Tibial artery (tissue), 4 donors: Measurements from ENCODE around the gene CHIA.

Experiments used
- DNase-seq, 2 donors: peaks; one replicate each; pipeline ENCODE4 v3.0.0-alpha.2; 2019
- H3K27ac ChIP-seq, 2 donors: fragments of 200-600 bp; sonication (generic) in 1 of 2; 1 replicate in 1 of 2; 2 replicates in 1 of 2; pipeline ENCODE4 v1.5.1; 2018 to 2019; ENCODE audit warnings: mild to moderate bottlenecking in 1 of 2
- H3K27me3 ChIP-seq, 2 donors: fragments of 200-600 bp; sonication (generic) in 1 of 2; one replicate each; pipeline versions ENCODE4 v1.5.1 to v1.6.0; 2016 to 2019
- H3K36me3 ChIP-seq, 3 donors: fragments of 200-600 bp; sonication (generic) in 2 of 3; one replicate each; pipeline ENCODE4 v1.5.1; 2016 to 2019; ENCODE audit warnings: mild to moderate bottlenecking in 2 of 3
- H3K4me1 ChIP-seq, 4 donors: fragments of 200-600 bp; sonication (generic) in 2 of 4; 1 replicate in 3 of 4; 2 replicates in 1 of 4; pipeline ENCODE4 v1.5.1; 2016 to 2019
- H3K4me3 ChIP-seq, 2 donors: fragments of 200-600 bp; sonication (generic) in 1 of 2; 1 replicate in 1 of 2; 2 replicates in 1 of 2; pipeline ENCODE4 v1.5.1; 2018 to 2019; ENCODE audit warnings: mild to moderate bottlenecking in 2 of 2
- H3K9me3 ChIP-seq, 3 donors: fragments of 200-600 bp; sonication (generic) in 1 of 3; one replicate each; pipeline ENCODE4 v1.5.1; 2016 to 2019
- intact Hi-C: fragments of 100-400 bp; cut with DNase I; formaldehyde crosslinking; loops from one replicate; pipeline ENCODE4 v1.15.0; 2023; ENCODE audit warnings: low total_unique reads
- TF ChIP-seq, protein P1 (sequence below), 2 experiments: fragments of 200-600 bp in 1 of 2; fragments of 450-650 bp in 1 of 2; IDR thresholded peaks; one replicate each; pipeline ENCODE4 v1.5.1; 2017 to 2019; ENCODE audit warnings: antibody characterized with exemption in 2 of 2, mild to moderate bottlenecking in 1 of 2, moderate library complexity in 1 of 2

The CHIA gene

DNA sequence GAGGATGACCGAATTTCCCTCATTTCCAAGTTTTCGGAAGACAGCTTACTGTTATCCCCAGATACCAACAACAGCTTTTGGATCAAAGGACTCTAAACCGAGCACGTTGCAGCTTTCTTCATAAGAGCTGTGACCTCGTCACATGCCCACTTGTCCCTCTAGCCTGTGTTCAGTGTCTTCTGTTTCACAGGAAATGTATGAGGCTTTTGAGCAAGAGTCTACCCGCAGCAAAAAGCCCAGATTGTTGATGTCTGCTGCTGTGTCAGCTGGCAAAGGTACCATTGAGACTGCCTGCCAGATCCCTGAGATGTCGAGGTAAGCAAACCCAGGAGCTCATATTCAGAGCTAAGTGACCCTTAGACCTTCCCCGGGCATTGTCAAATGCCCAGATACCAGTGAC is 39.1 kb upstream of the CHIA start:
- no peak for DNase-seq
- Histone ChIP-seq H3K9me3 (no peaks in the 10 kb centered on the region), H3K4me3 (no peak overlapping the region), H3K27me3 (peaks cover 0 to 8% of the 10 kb centered on the region in 2 donors), H3K4me1 (no peaks in the 10 kb centered on the region), H3K27ac (no peak overlapping the region), H3K36me3 (no peaks in the 10 kb centered on the region)
- intact Hi-C loops, result no loop called here
- TF ChIP-seq, protein P1, sequence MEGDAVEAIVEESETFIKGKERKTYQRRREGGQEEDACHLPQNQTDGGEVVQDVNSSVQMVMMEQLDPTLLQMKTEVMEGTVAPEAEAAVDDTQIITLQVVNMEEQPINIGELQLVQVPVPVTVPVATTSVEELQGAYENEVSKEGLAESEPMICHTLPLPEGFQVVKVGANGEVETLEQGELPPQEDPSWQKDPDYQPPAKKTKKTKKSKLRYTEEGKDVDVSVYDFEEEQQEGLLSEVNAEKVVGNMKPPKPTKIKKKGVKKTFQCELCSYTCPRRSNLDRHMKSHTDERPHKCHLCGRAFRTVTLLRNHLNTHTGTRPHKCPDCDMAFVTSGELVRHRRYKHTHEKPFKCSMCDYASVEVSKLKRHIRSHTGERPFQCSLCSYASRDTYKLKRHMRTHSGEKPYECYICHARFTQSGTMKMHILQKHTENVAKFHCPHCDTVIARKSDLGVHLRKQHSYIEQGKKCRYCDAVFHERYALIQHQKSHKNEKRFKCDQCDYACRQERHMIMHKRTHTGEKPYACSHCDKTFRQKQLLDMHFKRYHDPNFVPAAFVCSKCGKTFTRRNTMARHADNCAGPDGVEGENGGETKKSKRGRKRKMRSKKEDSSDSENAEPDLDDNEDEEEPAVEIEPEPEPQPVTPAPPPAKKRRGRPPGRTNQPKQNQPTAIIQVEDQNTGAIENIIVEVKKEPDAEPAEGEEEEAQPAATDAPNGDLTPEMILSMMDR (IDR thresholded peaks at IDR 0.05), result no peak

DNA sequence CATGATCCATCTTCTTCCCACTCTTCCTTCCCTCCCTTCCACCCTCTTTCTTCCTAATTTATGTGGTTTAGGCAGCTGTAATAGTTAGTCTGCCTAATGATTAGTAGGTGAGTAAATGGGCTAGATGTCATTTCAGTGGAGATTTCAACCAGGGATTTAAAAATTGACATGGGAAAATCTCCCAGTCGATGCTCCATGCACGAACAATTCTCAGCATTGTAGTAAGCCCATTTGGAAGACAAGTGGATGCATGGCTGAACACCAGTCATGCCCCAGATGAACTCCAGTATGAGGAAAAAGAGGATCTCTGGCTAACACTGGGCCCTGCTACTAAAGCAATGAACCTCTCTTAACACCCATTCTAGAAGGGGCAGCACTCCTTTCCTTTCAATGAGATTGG is 37.9 kb upstream of the CHIA start:
- intact Hi-C loops, result no loop called here
- H3K27ac ChIP-seq, result no peak overlapping the region
- TF ChIP-seq, protein P1 (IDR thresholded peaks at IDR 0.05), result no peak
- H3K36me3 ChIP-seq, result no peaks in the 10 kb centered on the region
- no peak for DNase-seq
- H3K4me1 ChIP-seq, result no peaks in the 10 kb centered on the region
- peaks cover 0 to 8% of the 10 kb centered on the region in 2 donors for H3K27me3 ChIP-seq
- no peak overlapping the region for H3K4me3 ChIP-seq
- no peaks in the 10 kb centered on the region for H3K9me3 ChIP-seq

DNA sequence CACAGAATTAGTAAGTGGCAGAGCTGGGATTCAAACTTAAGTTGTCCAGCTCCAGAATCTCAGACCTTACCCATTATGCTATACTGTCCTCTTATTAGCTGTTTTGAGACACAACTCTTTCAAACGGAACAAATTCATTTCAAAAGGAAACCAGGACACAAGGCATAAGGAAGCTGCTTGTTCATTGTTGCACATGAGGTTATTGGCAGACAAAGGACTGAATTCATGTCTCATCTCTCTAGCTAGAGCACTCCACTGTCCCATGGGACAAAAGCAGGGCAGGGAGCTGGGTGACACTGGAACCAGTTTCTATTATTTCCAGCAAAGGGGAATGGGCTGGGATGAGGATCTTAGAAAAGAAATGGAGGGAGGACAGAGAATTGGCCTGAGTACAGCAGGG is 36.8 kb upstream of the CHIA start:
- TF ChIP-seq, protein P1 (IDR thresholded peaks at IDR 0.05), result no peak
- H3K9me3 ChIP-seq, result no peaks in the 10 kb centered on the region
- intact Hi-C loops, result no loop called here
- no peak overlapping the region for H3K4me3 ChIP-seq
- H3K27ac ChIP-seq, result no peak overlapping the region
- no peak for DNase-seq
- H3K27me3 ChIP-seq, result peaks cover 0 to 8% of the 10 kb centered on the region in 2 donors
- H3K36me3 ChIP-seq, result no peaks in the 10 kb centered on the region
- H3K4me1 ChIP-seq, result no peaks in the 10 kb centered on the region

DNA sequence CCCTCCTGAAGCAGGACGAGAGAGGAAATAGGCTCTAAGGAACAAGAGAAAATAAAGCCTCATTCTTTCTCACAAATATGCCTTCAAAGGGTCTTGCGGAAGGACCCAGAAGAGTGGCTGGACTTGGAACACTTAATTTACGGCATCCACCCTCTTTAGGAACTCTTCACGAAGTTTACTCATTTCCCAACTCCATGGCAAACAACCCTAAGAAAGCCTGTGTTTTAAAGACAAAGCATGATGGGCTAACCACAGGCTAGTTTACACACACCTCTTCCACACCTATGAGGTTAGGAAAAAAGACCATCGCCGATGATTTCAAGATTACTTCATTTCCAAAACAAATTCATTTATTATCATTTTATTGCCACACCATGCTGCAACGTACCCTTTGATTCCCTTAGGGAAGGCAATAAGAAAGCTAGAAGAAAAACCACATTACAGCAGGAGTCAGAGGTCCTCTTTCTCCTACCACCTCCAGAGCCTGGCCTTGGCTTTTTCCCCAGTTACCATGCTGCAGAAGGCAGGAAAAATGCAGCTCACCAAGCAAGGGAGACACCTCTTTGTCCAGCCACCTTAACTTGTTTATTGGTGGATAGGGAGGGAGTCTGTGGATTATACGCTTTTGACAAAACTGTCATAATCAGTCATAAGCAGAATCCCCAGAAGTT is 33.5 kb upstream of the CHIA start:
- no peak for DNase-seq
- no peak overlapping the region for H3K27ac ChIP-seq
- TF ChIP-seq, protein P1 (IDR thresholded peaks at IDR 0.05), result no peak
- no peaks in the 10 kb centered on the region for H3K9me3 ChIP-seq
- H3K4me3 ChIP-seq, result no peak overlapping the region
- no peaks in the 10 kb centered on the region for H3K4me1 ChIP-seq
- H3K36me3 ChIP-seq, result no peaks in the 10 kb centered on the region
- H3K27me3 ChIP-seq, result peaks cover 0 to 8% of the 10 kb centered on the region in 2 donors
- intact Hi-C loops, result no loop called here

DNA sequence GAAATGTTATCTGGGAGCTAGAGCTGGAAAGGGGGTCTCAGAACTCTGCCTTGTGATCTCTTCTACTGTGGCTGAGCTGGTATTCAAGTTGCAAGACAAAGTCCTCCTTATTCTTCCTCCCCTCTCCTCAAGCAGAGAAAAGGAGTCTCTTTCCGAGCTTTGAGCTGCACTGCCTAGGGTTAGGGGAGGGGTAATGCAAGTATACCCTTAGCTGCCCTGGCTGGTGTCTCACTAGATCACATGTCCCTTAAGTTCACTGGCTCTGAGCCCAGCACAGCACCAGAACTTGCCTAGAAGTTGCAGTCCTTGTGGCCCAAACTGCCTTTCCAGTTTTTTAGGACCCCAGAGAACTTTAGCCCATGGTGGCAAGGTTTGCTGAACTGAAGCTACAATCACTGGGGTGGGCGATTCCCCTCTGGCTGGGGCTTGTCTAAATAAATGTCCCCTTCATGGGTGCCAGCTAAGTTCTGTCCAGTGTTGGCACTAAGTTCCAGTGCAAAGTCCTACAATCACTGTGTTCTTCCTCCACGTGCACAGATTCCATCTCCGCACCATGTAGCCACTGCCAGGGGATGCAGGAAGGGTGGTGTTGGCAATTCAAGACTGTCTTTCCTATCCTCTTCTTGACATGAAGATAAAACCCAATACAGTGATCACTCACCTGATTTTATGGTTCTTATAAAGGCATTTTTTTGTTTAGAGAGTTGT is 22.7 kb upstream of the CHIA start:
- H3K4me1 ChIP-seq, result peaks cover 0 to 10% (median 0%) of the 10 kb centered on the region in 4 donors
- peaks cover 0 to 30% of the 10 kb centered on the region in 2 donors for H3K27me3 ChIP-seq
- H3K27ac ChIP-seq, result no peak overlapping the region
- TF ChIP-seq, protein P1 (IDR thresholded peaks at IDR 0.05), result no peak
- H3K4me3 ChIP-seq, result no peak overlapping the region
- DNase-seq, result no peak
- H3K9me3 ChIP-seq, result no peaks in the 10 kb centered on the region
- intact Hi-C loops, result no loop called here
- no peaks in the 10 kb centered on the region for H3K36me3 ChIP-seq
